ENCODE data around the gene PFKFB1.

The PFKFB1 gene

GRCh38 chrX:55029291-55029690, 35.3 kb upstream of the PFKFB1 start:
- no peak for TF ChIP-seq CTCF (IDR thresholded peaks at IDR 0.05; ENCODE audit: low read depth, low read length)
- Histone ChIP-seq H3K9me3 (ENCODE audit: severe bottlenecking) (no peaks in the 10 kb centered on the region), H3K27ac (no peak overlapping the region), H3K36me3 (no peaks in the 10 kb centered on the region), H3K4me3 (ENCODE audit: low read depth, low read length) (no peak overlapping the region), H3K27me3 (ENCODE audit: insufficient read depth, low read depth, severe bottlenecking) (peaks cover 33% of the 10 kb centered on the region)
- DNase-seq, result no peak

GRCh38 chrX:55028611-55029010, 34.6 kb upstream of the PFKFB1 start:
- DNase-seq, result no peak
- no peak for TF ChIP-seq CTCF (IDR thresholded peaks at IDR 0.05; ENCODE audit: low read depth, low read length)
- Histone ChIP-seq H3K36me3 (no peaks in the 10 kb centered on the region), H3K9me3 (ENCODE audit: severe bottlenecking) (no peaks in the 10 kb centered on the region), H3K4me3 (ENCODE audit: low read depth, low read length) (no peak overlapping the region), H3K27ac (no peak overlapping the region), H3K27me3 (ENCODE audit: insufficient read depth, low read depth, severe bottlenecking) (peaks cover 33% of the 10 kb centered on the region)

GRCh38 chrX:55028040-55028439, 34.1 kb upstream of the PFKFB1 start:
- Histone ChIP-seq H3K9me3 (ENCODE audit: severe bottlenecking) (no peaks in the 10 kb centered on the region), H3K36me3 (no peaks in the 10 kb centered on the region), H3K4me3 (ENCODE audit: low read depth, low read length) (no peak overlapping the region), H3K27ac (no peak overlapping the region), H3K27me3 (ENCODE audit: insufficient read depth, low read depth, severe bottlenecking) (peaks cover 32% of the 10 kb centered on the region)
- no peak for TF ChIP-seq CTCF (IDR thresholded peaks at IDR 0.05; ENCODE audit: low read depth, low read length)
- DNase-seq, result no peak

- H3K36me3 ChIP-seq, result no peaks in the 10 kb centered on the region
- H3K4me3 ChIP-seq (ENCODE audit: low read depth, low read length), result no peak overlapping the region
- H3K27me3 ChIP-seq (ENCODE audit: insufficient read depth, low read depth, severe bottlenecking), result peaks cover 22% of the 10 kb centered on the region
- no peak for TF ChIP-seq CTCF (IDR thresholded peaks at IDR 0.05; ENCODE audit: low read depth, low read length)
- H3K27ac ChIP-seq, result no peak overlapping the region
- no peaks in the 10 kb centered on the region for H3K9me3 ChIP-seq (ENCODE audit: severe bottlenecking)
- no peak for DNase-seq
These were observed 32.9 kb upstream of the PFKFB1 start for GRCh38 chrX:55026840-55027239.

GRCh38 chrX:55026143-55026542, 32.2 kb upstream of the PFKFB1 start:
- Histone ChIP-seq H3K4me3 (ENCODE audit: low read depth, low read length) (no peak overlapping the region), H3K36me3 (no peaks in the 10 kb centered on the region), H3K27me3 (ENCODE audit: insufficient read depth, low read depth, severe bottlenecking) (peaks cover 17% of the 10 kb centered on the region), H3K9me3 (ENCODE audit: severe bottlenecking) (no peaks in the 10 kb centered on the region), H3K27ac (no peak overlapping the region)
- no peak for TF ChIP-seq CTCF (IDR thresholded peaks at IDR 0.05; ENCODE audit: low read depth, low read length)
- no peak for DNase-seq

GRCh38 chrX:55014897-55015299, 20.9 kb upstream of the PFKFB1 start:
- Histone ChIP-seq H3K27me3 (ENCODE audit: insufficient read depth, low read depth, severe bottlenecking) (peaks cover 3% of the 10 kb centered on the region), H3K4me3 (ENCODE audit: low read depth, low read length) (no peak overlapping the region), H3K36me3 (no peaks in the 10 kb centered on the region), H3K27ac (no peak overlapping the region), H3K9me3 (ENCODE audit: severe bottlenecking) (no peaks in the 10 kb centered on the region)
- no peak for DNase-seq
- TF ChIP-seq CTCF (IDR thresholded peaks at IDR 0.05; ENCODE audit: low read depth, low read length), result no peak
